MM.1S (cell line): ENCODE data around the gene METAP2.

Experiments used
- DNase-seq: peaks from one replicate; pipeline ENCODE4 v3.0.0-alpha.2; 2015
- H2AFZ ChIP-seq: fragments of 300-600 bp; sonication (generic); 2 replicates; pipeline ENCODE4 v1.6.0; 2016; ENCODE audit warnings: antibody characterized with exemption, low read length
- H3F3A ChIP-seq: fragments of 300-600 bp; sonication (generic); 2 replicates; pipeline ENCODE4 v1.6.1; 2016; ENCODE audit warnings: mild to moderate bottlenecking, antibody characterized with exemption, low read length, moderate library complexity, mixed read lengths; ENCODE audit not compliant: insufficient read depth
- H3K27ac ChIP-seq: fragments of 300-600 bp; sonication (generic); 2 replicates; pipeline ENCODE4 v1.5.1; 2016; ENCODE audit warnings: mild to moderate bottlenecking, low read length
- H3K27me3 ChIP-seq: fragments of 300-600 bp; sonication (generic); replicated peaks from 2 replicates; pipeline ENCODE4 v1.6.0; 2016; ENCODE audit warnings: low read length; ENCODE audit not compliant: insufficient read depth
- H3K36me3 ChIP-seq: fragments of 300-600 bp; sonication (generic); replicated peaks from 2 replicates; pipeline ENCODE4 v1.6.1; 2016; ENCODE audit warnings: mild to moderate bottlenecking, low read length, mixed read lengths; ENCODE audit not compliant: insufficient read depth
- H3K4me1 ChIP-seq: fragments of 300-600 bp; sonication (generic); 2 replicates; pipeline ENCODE4 v1.6.1; 2016; ENCODE audit warnings: low read length, mixed read lengths
- H3K4me2 ChIP-seq: fragments of 300-600 bp; sonication (generic); 2 replicates; pipeline ENCODE4 v1.6.0; 2016; ENCODE audit warnings: low read depth, low read length
- H3K4me3 ChIP-seq: fragments of 300-600 bp; sonication (generic); 2 replicates; pipeline ENCODE4 v1.5.1; 2016; ENCODE audit warnings: low read length, mixed read lengths
- H3K79me2 ChIP-seq: fragments of 300-600 bp; sonication (generic); 2 replicates; pipeline ENCODE4 v1.6.1; 2016; ENCODE audit warnings: mixed run types, low read length, mixed read lengths
- H3K9ac ChIP-seq: fragments of 300-600 bp; sonication (generic); 2 replicates; pipeline ENCODE4 v1.6.1; 2016; ENCODE audit warnings: low read length, mixed read lengths
- H3K9me2 ChIP-seq: fragments of 300-600 bp; sonication (generic); replicated peaks from 2 replicates; pipeline ENCODE4 v1.6.1; 2016; ENCODE audit warnings: mild to moderate bottlenecking, low read length, mixed read lengths; ENCODE audit not compliant: insufficient read depth
- H3K9me3 ChIP-seq: fragments of 300-600 bp; sonication (generic); replicated peaks from 2 replicates; pipeline ENCODE4 v1.6.1; 2016; ENCODE audit warnings: mild to moderate bottlenecking, low read length, mixed read lengths; ENCODE audit not compliant: insufficient read depth
- H4K20me1 ChIP-seq: fragments of 300-600 bp; sonication (generic); 2 replicates; pipeline ENCODE4 v1.6.1; 2016; ENCODE audit warnings: mild to moderate bottlenecking, low read length, moderate library complexity, mixed read lengths; ENCODE audit not compliant: insufficient read depth
- EZH2 ChIP-seq: fragments of 300-600 bp; sonication (generic); optimal IDR thresholded peaks from 2 replicates; pipeline ENCODE3; 2017; ENCODE audit warnings: low read depth, mild to moderate bottlenecking, antibody characterized with exemption, low read length, mixed read lengths
- EZH2phosphoT487 ChIP-seq: fragments of 300-600 bp; sonication (generic); IDR thresholded peaks from 2 replicates; pipeline ENCODE4 v1.6.1; 2018; ENCODE audit warnings: antibody characterized with exemption, low read length
- TF ChIP-seq, protein P1 (sequence below): fragments of 300-600 bp; sonication (generic); IDR thresholded peaks from 2 replicates; pipeline ENCODE4 v1.5.1; 2016; ENCODE audit warnings: antibody characterized with exemption, low read length, mixed read lengths

Gene METAP2

DNA sequence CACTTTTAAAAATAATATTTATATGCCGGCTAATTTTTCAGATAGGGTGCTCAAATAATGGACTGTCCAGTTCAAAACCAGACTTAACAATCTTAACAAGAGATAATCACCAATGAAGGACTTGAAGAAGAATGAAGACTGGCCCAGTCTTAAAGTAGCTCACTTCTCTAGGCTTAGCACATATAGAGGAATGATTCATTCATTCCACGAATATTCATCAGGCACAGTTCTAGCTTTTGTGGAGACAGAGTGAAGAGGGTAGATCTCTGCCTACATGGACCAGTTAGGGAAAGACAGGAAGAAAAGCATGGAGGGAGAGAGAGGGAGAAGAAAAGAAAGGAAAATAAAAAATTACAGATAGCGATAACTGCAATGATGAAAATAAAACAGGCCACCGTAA is 42.8 kb upstream of the METAP2 start:
- H3K79me2 ChIP-seq: no peaks in the 10 kb centered on the region
- H2AFZ ChIP-seq: no peak overlapping the region
- no peaks in the 10 kb centered on the region for H3K36me3 ChIP-seq
- H3K4me1 ChIP-seq: peaks cover 8% of the 10 kb centered on the region
- no peaks in the 10 kb centered on the region for H3K9me2 ChIP-seq
- no peaks in the 10 kb centered on the region for H4K20me1 ChIP-seq
- H3K4me2 ChIP-seq: no peak overlapping the region
- no peak for DNase-seq
- H3K9ac ChIP-seq: no peak overlapping the region
- no peaks in the 10 kb centered on the region for H3K27me3 ChIP-seq
- no peak overlapping the region for H3K27ac ChIP-seq
- H3K9me3 ChIP-seq: no peaks in the 10 kb centered on the region
- no peak overlapping the region for H3K4me3 ChIP-seq
- no peak for TF ChIP-seq EZH2
- TF ChIP-seq, protein P1, sequence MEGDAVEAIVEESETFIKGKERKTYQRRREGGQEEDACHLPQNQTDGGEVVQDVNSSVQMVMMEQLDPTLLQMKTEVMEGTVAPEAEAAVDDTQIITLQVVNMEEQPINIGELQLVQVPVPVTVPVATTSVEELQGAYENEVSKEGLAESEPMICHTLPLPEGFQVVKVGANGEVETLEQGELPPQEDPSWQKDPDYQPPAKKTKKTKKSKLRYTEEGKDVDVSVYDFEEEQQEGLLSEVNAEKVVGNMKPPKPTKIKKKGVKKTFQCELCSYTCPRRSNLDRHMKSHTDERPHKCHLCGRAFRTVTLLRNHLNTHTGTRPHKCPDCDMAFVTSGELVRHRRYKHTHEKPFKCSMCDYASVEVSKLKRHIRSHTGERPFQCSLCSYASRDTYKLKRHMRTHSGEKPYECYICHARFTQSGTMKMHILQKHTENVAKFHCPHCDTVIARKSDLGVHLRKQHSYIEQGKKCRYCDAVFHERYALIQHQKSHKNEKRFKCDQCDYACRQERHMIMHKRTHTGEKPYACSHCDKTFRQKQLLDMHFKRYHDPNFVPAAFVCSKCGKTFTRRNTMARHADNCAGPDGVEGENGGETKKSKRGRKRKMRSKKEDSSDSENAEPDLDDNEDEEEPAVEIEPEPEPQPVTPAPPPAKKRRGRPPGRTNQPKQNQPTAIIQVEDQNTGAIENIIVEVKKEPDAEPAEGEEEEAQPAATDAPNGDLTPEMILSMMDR: no peak
- TF ChIP-seq EZH2phosphoT487: no peak
- H3F3A ChIP-seq: no peaks in the 10 kb centered on the region

DNA sequence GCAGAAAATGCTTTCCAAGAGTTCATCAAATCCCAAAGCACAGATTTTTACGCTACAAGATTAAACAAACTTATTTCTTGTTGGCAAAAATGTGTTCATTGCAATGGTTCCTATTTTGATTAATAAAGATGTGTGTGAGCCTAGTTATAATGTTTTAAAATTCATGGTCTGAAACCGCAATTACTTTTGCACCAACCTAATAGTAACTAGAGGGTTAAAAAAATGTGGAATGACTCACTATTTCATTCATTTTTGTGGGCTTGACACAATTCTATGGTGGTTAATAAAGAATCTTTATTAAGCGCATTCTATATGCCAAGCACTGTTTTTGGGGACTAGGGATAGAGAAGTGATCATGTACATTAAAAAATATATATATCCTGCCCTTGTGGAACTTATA is 38.6 kb upstream of the METAP2 start:
- H3K36me3 ChIP-seq: no peaks in the 10 kb centered on the region
- H3K4me2 ChIP-seq: no peak overlapping the region
- DNase-seq: no peak
- H3K79me2 ChIP-seq: no peaks in the 10 kb centered on the region
- no peaks in the 10 kb centered on the region for H4K20me1 ChIP-seq
- H3K4me3 ChIP-seq: no peak overlapping the region
- H2AFZ ChIP-seq: no peak overlapping the region
- no peaks in the 10 kb centered on the region for H3K4me1 ChIP-seq
- H3K9me2 ChIP-seq: no peaks in the 10 kb centered on the region
- no peaks in the 10 kb centered on the region for H3K27me3 ChIP-seq
- H3K9me3 ChIP-seq: no peaks in the 10 kb centered on the region
- H3K9ac ChIP-seq: no peak overlapping the region
- H3K27ac ChIP-seq: no peak overlapping the region
- no peak for TF ChIP-seq EZH2
- no peak for TF ChIP-seq EZH2phosphoT487
- TF ChIP-seq, protein P1: no peak
- no peaks in the 10 kb centered on the region for H3F3A ChIP-seq

DNA sequence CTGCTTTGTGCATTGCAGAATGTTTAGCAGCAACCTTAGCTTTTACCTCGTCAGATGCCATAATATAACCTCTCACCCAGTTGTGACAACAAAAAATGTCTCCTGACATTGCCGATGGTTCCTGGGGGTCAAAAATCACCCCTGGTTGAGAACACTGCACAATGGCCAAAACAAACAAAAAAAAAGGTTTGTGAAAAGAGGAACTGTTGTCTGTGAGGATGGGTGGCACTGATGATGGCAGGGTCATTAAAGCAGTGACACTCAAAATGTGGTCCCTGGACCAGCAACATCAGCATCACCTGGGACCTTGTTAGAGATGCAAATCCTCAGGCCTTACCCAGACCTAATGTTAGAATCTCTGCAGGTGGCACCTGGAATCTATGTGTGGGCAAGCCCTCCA is 36.4 kb upstream of the METAP2 start:
- Histone ChIP-seq H3K9me3 (no peaks in the 10 kb centered on the region), H3K9me2 (no peaks in the 10 kb centered on the region), H3K36me3 (no peaks in the 10 kb centered on the region), H3K27ac (no peak overlapping the region), H4K20me1 (no peaks in the 10 kb centered on the region), H2AFZ (no peak overlapping the region), H3K9ac (no peak overlapping the region), H3K79me2 (no peaks in the 10 kb centered on the region), H3K4me3 (no peak overlapping the region), H3F3A (no peaks in the 10 kb centered on the region), H3K27me3 (no peaks in the 10 kb centered on the region), H3K4me2 (no peak overlapping the region), H3K4me1 (no peaks in the 10 kb centered on the region)
- no peak for TF ChIP-seq EZH2
- TF ChIP-seq, protein P1: no peak
- no peak for TF ChIP-seq EZH2phosphoT487
- DNase-seq: no peak
